Right cardiac atrium (tissue), 5 donors: ENCODE data around the gene EGFR. TPM values are rescaled to one million over a fixed set of nuclear protein-coding genes. Genes with fewer than 3 reads are reported as not detected.

ENCODE experiments used
- ATAC-seq, 2 donors: fragments of 200-7000 bp; cut with Tn5 transposase; one replicate each; pipeline versions ENCODE4 v1.8.0 to v1.9.1; 2020; ENCODE audit warnings: moderate library complexity in 2 of 2, mild to moderate bottlenecking in 1 of 2
- DNase-seq, 3 donors: peaks; one replicate each; pipeline ENCODE4 v3.0.0-alpha.2; 2020
- H3K27ac ChIP-seq: one replicate; pipeline ENCODE4 v1.5.1; 2013; ENCODE audit warnings: mild to moderate bottlenecking, low read length, control low read depth, moderate library complexity
- H3K27me3 ChIP-seq: one replicate; pipeline ENCODE4 v1.6.1; 2013; ENCODE audit not compliant: control insufficient read depth, insufficient read depth
- H3K4me1 ChIP-seq: one replicate; pipeline ENCODE4 v1.6.1; 2013; ENCODE audit warnings: low read length; ENCODE audit not compliant: control insufficient read depth, insufficient read depth
- H3K4me3 ChIP-seq: one replicate; pipeline ENCODE4 v1.5.1; 2013; ENCODE audit warnings: low read length, control low read depth
- H3K9me3 ChIP-seq: one replicate; pipeline ENCODE4 v1.6.1; 2013; ENCODE audit warnings: low read length; ENCODE audit not compliant: control insufficient read depth
- WGBS: extraction: QIAGEN DNeasy Blood & Tissue Kit; methylation state at CpG from one replicate; pipeline ENCODE4 v1.1.7; 2013; 5-methylcytosine and 5-hydroxymethylcytosine counted together
- intact Hi-C, 4 donors: fragments of 100-400 bp; cut with DNase I; formaldehyde crosslinking; loops; one replicate each; pipeline versions ENCODE4 v1.11.0 to v1.14.0; 2022 to 2023
- polyA plus RNA-seq: library from polyadenylated mRNA; stranded (reverse); fragments of 200-250 nt; gene quantifications from one replicate; pipeline ENCODE4 v1.2.3, GENCODE V29; 2013
- total RNA-seq, 4 donors: library from RNA; stranded (reverse); fragmentation: NEBNext Ultra II Directional; extraction: Animal tissue kit (Norgen Biotek cat#: 25700); gene quantifications; one replicate each; pipeline ENCODE4 v1.2.1, GENCODE V29; 2021
- donor health status: healthy with polysubstance abuse.
- donor health status: DM: no; HTN: yes; CAD: no.
- donor health status: DM: no; HTN: no; CAD: no.
- donor health status: DM: no; HTN: yes; CAD: no; lungs with severe emphysema.
- donor health status: DM: yes; HTN: yes; CAD: no.

EGFR gene
- total and polyA plus RNA-seq, 5 donors: 4.2 to 21.8 (median 14.8) TPM

- no peak for ATAC-seq
Observed at GRCh38 chr7:54988516-54988915, 30.3 kb upstream of the EGFR start.

GRCh38 chr7:54989453-54990225 lies 29.2 kb upstream of the EGFR start:
- Histone ChIP-seq H3K27me3 (no peaks in the 10 kb centered on the region), H3K4me1 (no peaks in the 10 kb centered on the region), H3K9me3 (no peaks in the 10 kb centered on the region), H3K4me3 (no peak overlapping the region), H3K27ac (no peak overlapping the region)
- intact Hi-C loops: no loop called here
- WGBS: 74% methylated on average over 4 of the region's 4 CpGs
- DNase-seq (no peak), ATAC-seq (no peak)

More at GRCh38 chr7:54988516-54988915, 30.3 kb upstream of the EGFR start:
- DNase-seq: no peak
- no peaks in the 10 kb centered on the region for H3K27me3 ChIP-seq
- H3K4me1 ChIP-seq: no peaks in the 10 kb centered on the region
- WGBS: 90% methylated on average over 2 of the region's 2 CpGs
- H3K9me3 ChIP-seq: no peaks in the 10 kb centered on the region
- intact Hi-C loops: no loop called here
- no peak overlapping the region for H3K27ac ChIP-seq
- H3K4me3 ChIP-seq: no peak overlapping the region

- Histone ChIP-seq H3K4me3 (no peak overlapping the region), H3K4me1 (no peaks in the 10 kb centered on the region), H3K27ac (no peak overlapping the region), H3K27me3 (no peaks in the 10 kb centered on the region), H3K9me3 (no peaks in the 10 kb centered on the region)
- intact Hi-C loops: no loop called here
- DNase-seq (no peak), ATAC-seq (no peak)
- WGBS: 87% methylated on average over 13 of the region's 13 CpGs
Observed at GRCh38 chr7:54991341-54991740, 27.5 kb upstream of the EGFR start.

GRCh38 chr7:54992871-54993475 lies 25.8 kb upstream of the EGFR start:
- DNase-seq (no peak), ATAC-seq (no peak)
- H3K9me3 ChIP-seq: no peaks in the 10 kb centered on the region
- WGBS: 82% methylated on average over 4 of the region's 4 CpGs
- intact Hi-C loops: no loop called here
- no peaks in the 10 kb centered on the region for H3K27me3 ChIP-seq
- H3K4me3 ChIP-seq: no peak overlapping the region
- no peaks in the 10 kb centered on the region for H3K4me1 ChIP-seq
- H3K27ac ChIP-seq: no peak overlapping the region

- H3K27me3 ChIP-seq: no peaks in the 10 kb centered on the region
- 95% methylated on average over 5 of the region's 5 CpGs for whole genome bisulfite sequencing
- intact Hi-C loops: no loop called here
- H3K4me1 ChIP-seq: no peaks in the 10 kb centered on the region
- no peaks in the 10 kb centered on the region for H3K9me3 ChIP-seq
- ATAC-seq: no peak
- no peak overlapping the region for H3K4me3 ChIP-seq
- no peak for DNase-seq
- H3K27ac ChIP-seq: no peak overlapping the region
Observed at GRCh38 chr7:54995166-54995565, 23.7 kb upstream of the EGFR start.

GRCh38 chr7:54995610-54996363 lies 23.0 kb upstream of the EGFR start:
- intact Hi-C loops: no loop called here
- no peaks in the 10 kb centered on the region for H3K9me3 ChIP-seq
- H3K27ac ChIP-seq: no peak overlapping the region
- DNase-seq (no peak), ATAC-seq (no peak)
- H3K4me3 ChIP-seq: no peak overlapping the region
- 61% methylated on average over 5 of the region's 5 CpGs for WGBS
- H3K4me1 ChIP-seq: no peaks in the 10 kb centered on the region
- H3K27me3 ChIP-seq: no peaks in the 10 kb centered on the region

- ATAC-seq: no peak
Observed at GRCh38 chr7:54996391-54996790, 22.4 kb upstream of the EGFR start.

GRCh38 chr7:55004579-55004978 lies 14.2 kb upstream of the EGFR start:
- Histone ChIP-seq H3K4me1 (no peaks in the 10 kb centered on the region), H3K27ac (no peak overlapping the region), H3K9me3 (no peaks in the 10 kb centered on the region), H3K4me3 (no peak overlapping the region), H3K27me3 (no peaks in the 10 kb centered on the region)
- intact Hi-C loops: no loop called here
- ATAC-seq (peak in 1 of 2 donors; percentile 45), DNase-seq (no peak)
- 76% methylated on average over 29 of the region's 29 CpGs for WGBS

More at GRCh38 chr7:54996391-54996790, 22.4 kb upstream of the EGFR start:
- Histone ChIP-seq H3K4me3 (no peak overlapping the region), H3K27me3 (no peaks in the 10 kb centered on the region), H3K27ac (no peak overlapping the region), H3K9me3 (no peaks in the 10 kb centered on the region), H3K4me1 (no peaks in the 10 kb centered on the region)
- DNase-seq: no peak
- intact Hi-C loops: no loop called here

- Histone ChIP-seq H3K9me3 (no peaks in the 10 kb centered on the region), H3K4me3 (no peak overlapping the region), H3K27ac (no peak overlapping the region), H3K27me3 (no peaks in the 10 kb centered on the region), H3K4me1 (no peaks in the 10 kb centered on the region)
- intact Hi-C loops: no loop called here
- no peak for ATAC-seq
- DNase-seq: no peak
- WGBS: 65% methylated on average over 37 of the region's 37 CpGs
Observed at GRCh38 chr7:55005241-55005851, 13.5 kb upstream of the EGFR start.

GRCh38 chr7:55006499-55006898 lies 12.3 kb upstream of the EGFR start:
- Histone ChIP-seq H3K4me1 (no peaks in the 10 kb centered on the region), H3K4me3 (no peak overlapping the region), H3K27ac (no peak overlapping the region), H3K27me3 (no peaks in the 10 kb centered on the region), H3K9me3 (no peaks in the 10 kb centered on the region)
- intact Hi-C loops: no loop called here
- ATAC-seq: no peak
- peak in 1 of 3 donors; percentile 55 for DNase-seq
- WGBS: 68% methylated on average over 11 of the region's 11 CpGs

- no peak for ATAC-seq
- intact Hi-C loops: loop anchor here in 1 of 4 donors (10.0 kb wide), 1 partner anchor 241 kb away; no protein-coding TSS in a partner anchor
Observed at GRCh38 chr7:55013851-55014250, 5.0 kb upstream of the EGFR start.

More at GRCh38 chr7:55013851-55014250, 5.0 kb upstream of the EGFR start:
- WGBS: 94% methylated on average over 1 of the region's 1 CpG
- no peaks in the 10 kb centered on the region for H3K4me1 ChIP-seq
- no peak overlapping the region for H3K4me3 ChIP-seq
- no peak overlapping the region for H3K27ac ChIP-seq
- no peak for DNase-seq
- no peaks in the 10 kb centered on the region for H3K27me3 ChIP-seq
- no peaks in the 10 kb centered on the region for H3K9me3 ChIP-seq
